H9 (cell line): Measurements from ENCODE around the gene DDOST. TPM values are rescaled to one million over a fixed set of nuclear protein-coding genes. Genes with fewer than 3 reads are reported as not detected.

Experiments used
- DNase-seq: peaks from one replicate; pipeline ENCODE4 v3.0.0-alpha.2; 2017
- H2AFZ ChIP-seq: one replicate; pipeline ENCODE4 v1.6.1; 2013; ENCODE audit warnings: mild to moderate bottlenecking, low read length, control low read depth, moderate library complexity
- H2AK5ac ChIP-seq: 2 replicates; pipeline ENCODE4 v1.6.1; 2013; ENCODE audit warnings: low read length, control low read depth, mixed read lengths; ENCODE audit not compliant: insufficient read length
- H2BK120ac ChIP-seq: one replicate; pipeline ENCODE4 v1.6.1; 2013; ENCODE audit warnings: low read depth, mild to moderate bottlenecking, low read length, control low read depth, inconsistent platforms; ENCODE audit not compliant: poor library complexity, severe bottlenecking
- H2BK12ac ChIP-seq: 2 replicates; pipeline ENCODE4 v1.6.1; 2013; ENCODE audit warnings: low read length, control low read depth, mixed read lengths, low read depth; ENCODE audit not compliant: insufficient read length
- H2BK15ac ChIP-seq: 2 replicates; pipeline ENCODE4 v1.6.1; 2013; ENCODE audit warnings: low read depth, low read length, control low read depth
- H2BK20ac ChIP-seq: one replicate; pipeline ENCODE4 v1.6.1; 2013; ENCODE audit warnings: low read depth, mild to moderate bottlenecking, low read length, control low read depth, inconsistent platforms; ENCODE audit not compliant: poor library complexity, severe bottlenecking
- H2BK5ac ChIP-seq: 2 replicates; pipeline ENCODE4 v1.6.1; 2013; ENCODE audit warnings: low read length, control low read depth, mixed read lengths; ENCODE audit not compliant: insufficient read length
- H3K14ac ChIP-seq: 2 replicates; pipeline ENCODE4 v1.6.1; 2013; ENCODE audit warnings: low read length, control low read depth; ENCODE audit not compliant: insufficient read depth
- H3K18ac ChIP-seq: 2 replicates; pipeline ENCODE4 v1.6.1; 2013; ENCODE audit warnings: low read depth, mild to moderate bottlenecking, mixed read lengths, low read length, control low read depth; ENCODE audit not compliant: insufficient read length
- H3K23ac ChIP-seq: 2 replicates; pipeline ENCODE4 v1.6.1; 2013; ENCODE audit warnings: low read length, control low read depth, mixed read lengths, low read depth; ENCODE audit not compliant: insufficient read length
- H3K23me2 ChIP-seq: 2 replicates; pipeline ENCODE4 v1.6.1; 2013; ENCODE audit warnings: low read depth, mild to moderate bottlenecking, mixed read lengths, low read length, control low read depth; ENCODE audit not compliant: insufficient read length, poor library complexity, severe bottlenecking
- H3K27ac ChIP-seq: 2 replicates; pipeline ENCODE4 v1.5.1; 2013; ENCODE audit warnings: low read length, control low read depth, mixed read lengths, low read depth; ENCODE audit not compliant: insufficient read length
- H3K27me3 ChIP-seq: 2 replicates; pipeline ENCODE4 v1.6.1; 2013; ENCODE audit warnings: low read length, control low read depth, inconsistent platforms; ENCODE audit not compliant: insufficient read depth
- H3K4ac ChIP-seq: 2 replicates; pipeline ENCODE4 v1.6.1; 2013; ENCODE audit warnings: low read depth, mild to moderate bottlenecking, control low read depth, inconsistent platforms, low read length, moderate library complexity
- H3K4me1 ChIP-seq: 2 replicates; pipeline ENCODE4 v1.6.1; 2013; ENCODE audit warnings: low read length, control low read depth, inconsistent platforms; ENCODE audit not compliant: insufficient read depth
- H3K4me2 ChIP-seq: 2 replicates; pipeline ENCODE4 v1.6.1; 2013; ENCODE audit warnings: low read length, control low read depth, mixed read lengths; ENCODE audit not compliant: insufficient read length, insufficient read depth
- H3K56ac ChIP-seq: 2 replicates; pipeline ENCODE4 v1.6.1; 2013; ENCODE audit warnings: low read depth, mild to moderate bottlenecking, mixed read lengths, low read length, control low read depth; ENCODE audit not compliant: insufficient read length
- H3K79me1 ChIP-seq: 2 replicates; pipeline ENCODE4 v1.6.1; 2013; ENCODE audit warnings: low read depth, mild to moderate bottlenecking, moderate library complexity, low read length, control low read depth, inconsistent platforms; ENCODE audit not compliant: insufficient read depth, poor library complexity, severe bottlenecking
- H3K79me2 ChIP-seq: 2 replicates; pipeline ENCODE4 v1.6.1; 2013; ENCODE audit warnings: low read length, control low read depth, inconsistent platforms; ENCODE audit not compliant: insufficient read depth
- H3K9ac ChIP-seq: 2 replicates; pipeline ENCODE4 v1.6.1; 2013; ENCODE audit warnings: low read length, control low read depth, mixed read lengths; ENCODE audit not compliant: insufficient read length; ENCODE audit errors: extremely low read depth
- H3K9me3 ChIP-seq: one replicate; pipeline ENCODE4 v1.6.1; 2013; ENCODE audit warnings: low read depth, low read length, inconsistent platforms; ENCODE audit not compliant: control insufficient read depth
- H3T11ph ChIP-seq: one replicate; pipeline ENCODE4 v1.6.1; 2013; ENCODE audit warnings: mild to moderate bottlenecking, low read length, control low read depth, inconsistent platforms
- H4K20me1 ChIP-seq: one replicate; pipeline ENCODE4 v1.6.1; 2013; ENCODE audit not compliant: control insufficient read depth, insufficient read length, insufficient read depth
- H4K5ac ChIP-seq: 2 replicates; pipeline ENCODE4 v1.6.1; 2013; ENCODE audit warnings: low read depth, mild to moderate bottlenecking, mixed read lengths, low read length, control low read depth; ENCODE audit not compliant: insufficient read length
- H4K8ac ChIP-seq: replicated peaks from 2 replicates; pipeline ENCODE4 v1.6.1; 2013; ENCODE audit warnings: low read length, control low read depth, mixed read lengths, low read depth; ENCODE audit not compliant: insufficient read length
- H4K91ac ChIP-seq: 2 replicates; pipeline ENCODE4 v1.6.1; 2013; ENCODE audit warnings: low read depth, mild to moderate bottlenecking, moderate library complexity, mixed read lengths, low read length, control low read depth; ENCODE audit not compliant: insufficient read length
- H3K27ac Mint-ChIP-seq, 3 experiments: 2 replicates in 2 of 3; 3 replicates in 1 of 3; pipeline ENCODE4 v1.8.0; 2020 to 2021; ENCODE audit warnings: mixed read lengths in 3 of 3, mild to moderate bottlenecking in 1 of 3, moderate library complexity in 1 of 3
- H3K27me3 Mint-ChIP-seq: 2 replicates; pipeline ENCODE4 v1.8.0; 2021; ENCODE audit warnings: low read depth, mild to moderate bottlenecking, moderate library complexity, mixed read lengths
- H3K36me3 Mint-ChIP-seq, 3 experiments: 2 replicates in 2 of 3; 3 replicates in 1 of 3; pipeline ENCODE4 v1.8.0; 2020 to 2021; ENCODE audit warnings: low read depth in 3 of 3, mixed read lengths in 3 of 3; ENCODE audit not compliant: insufficient read depth in 1 of 3
- H3K4me1 Mint-ChIP-seq, 2 experiments: 2 replicates each; pipeline ENCODE4 v1.8.0; 2020; ENCODE audit warnings: mixed read lengths in 2 of 2
- H3K4me3 Mint-ChIP-seq, 2 experiments: 2 replicates in 1 of 2; 3 replicates in 1 of 2; pipeline ENCODE4 v1.8.0; 2020 to 2021; ENCODE audit warnings: mild to moderate bottlenecking in 2 of 2, mixed read lengths in 2 of 2, moderate library complexity in 1 of 2
- H3K9me3 Mint-ChIP-seq, 2 experiments: 2 replicates in 1 of 2; 3 replicates in 1 of 2; pipeline ENCODE4 v1.8.0; 2020; ENCODE audit warnings: mild to moderate bottlenecking in 2 of 2, mixed read lengths in 2 of 2, moderate library complexity in 1 of 2
- CTCF ChIP-seq: fragments of 200-600 bp; sonication (generic); conservative IDR thresholded peaks from 3 replicates; pipeline ENCODE4 v1.8.0; 2021; ENCODE audit warnings: antibody characterized with exemption, mild to moderate bottlenecking
- WGBS: extraction: QIAGEN DNeasy Blood & Tissue Kit; methylation state at CpG from one replicate; pipeline ENCODE4 v1.1.7; 2013; ENCODE audit warnings: missing lambda C conversion rate, low lambda C conversion rate, mixed read lengths; ENCODE audit not compliant: insufficient read length; ENCODE audit errors: extremely low coverage; 5-methylcytosine and 5-hydroxymethylcytosine counted together
- total RNA-seq: library from RNA; stranded (reverse); gene quantifications from 2 replicates; pipeline ENCODE4 v1.2.1, GENCODE V29; 2021

Gene DDOST
- total RNA-seq, 1 experiment from 2014 or later: 255 TPM

- Histone ChIP-seq H4K8ac (no peak overlapping the region), H2BK12ac (no peak overlapping the region), H4K20me1 (no peaks in the 10 kb centered on the region), H3K4ac (no peak overlapping the region), H2BK15ac (no peak overlapping the region), H4K91ac (no peak overlapping the region), H3K9me3 (no peaks in the 10 kb centered on the region), H2BK5ac (no peak overlapping the region), H2AFZ (no peak overlapping the region), H2BK120ac (no peak overlapping the region), H3K9ac (no peak overlapping the region), H3K56ac (no peak overlapping the region), H3K4me1 (peaks cover 6% of the 10 kb centered on the region; the same call in 1 of the 2 replicates), H3K79me1 (no peaks in the 10 kb centered on the region), H3K79me2 (no peaks in the 10 kb centered on the region), H3K27ac (no peak overlapping the region), H3K27me3 (no peaks in the 10 kb centered on the region), H3K23ac (no peak overlapping the region), H3K4me2 (no peak overlapping the region), H3K23me2 (no peaks in the 10 kb centered on the region), H2BK20ac (no peak overlapping the region), H3T11ph (no peak overlapping the region), H4K5ac (no peak overlapping the region), H2AK5ac (no peak overlapping the region), H3K18ac (no peak overlapping the region), H3K14ac (no peak overlapping the region)
- H3K27me3 Mint-ChIP-seq: no peaks in the 10 kb centered on the region; the same call in 1 of the 2 replicates
- H3K36me3 Mint-ChIP-seq: no peaks in the 10 kb centered on the region
- H3K27ac Mint-ChIP-seq: no peak overlapping the region
- WGBS: no CpG with 5 or more reads among the region's 1 CpG
- no peak for TF ChIP-seq CTCF
- H3K9me3 Mint-ChIP-seq: no peaks in the 10 kb centered on the region; a peak in 1 of 5 replicates
- no peak overlapping the region for H3K4me3 Mint-ChIP-seq
- DNase-seq: no peak
- peaks cover 24 to 26% of the 10 kb centered on the region in 2 experiments for H3K4me1 Mint-ChIP-seq
These were observed 41.2 kb downstream of the DDOST start for GRCh38 chr1:20619999-20620398.
